ENCODE results near the gene PIP4K2B.

Gene PIP4K2B

GRCh38 chr17:38815576-38816193, 16.3 kb upstream of the PIP4K2B start:
- CTCF ChIA-PET = interaction anchor here (0.7 to 0.8 kb wide), 2 partner anchors 69 to 345 kb away, joined by 3 to 8 read pairs; no protein-coding TSS in a partner anchor
- no peak overlapping the region for H3K27ac ChIP-seq
- no peak for TF ChIP-seq CTCF (conservative IDR thresholded peaks at IDR 0.05; ENCODE audit: low read depth)

GRCh38 chr17:38809828-38810227, 10.5 kb upstream of the PIP4K2B start:
- H3K27ac ChIP-seq = no peak overlapping the region
- DNase-seq (ENCODE audit: low spot score) = no peak
- ChIA-PET POLR2A (ENCODE audit: low non-redundant PET) (no interaction called here), CTCF (interaction anchor here (0.5 to 0.6 kb wide), 2 partner anchors 8 to 87 kb away, joined by 4 to 6 read pairs; no protein-coding TSS in a partner anchor)
- no peak for TF ChIP-seq CTCF (conservative IDR thresholded peaks at IDR 0.05; ENCODE audit: low read depth)

More at GRCh38 chr17:38815576-38816193, 16.3 kb upstream of the PIP4K2B start:
- DNase-seq (ENCODE audit: low spot score) = peak; percentile 45
- POLR2A ChIA-PET (ENCODE audit: low non-redundant PET) = no interaction called here

- ChIA-PET CTCF (interaction anchor here (0.7 kb wide), 1 partner anchor 123 kb away, joined by 3 read pairs; no protein-coding TSS in a partner anchor), POLR2A (ENCODE audit: low non-redundant PET) (no interaction called here)
- no peak for TF ChIP-seq CTCF (conservative IDR thresholded peaks at IDR 0.05; ENCODE audit: low read depth)
- peak overlapping the region; percentile 97 for H3K27ac ChIP-seq
- no peak for DNase-seq (ENCODE audit: low spot score)
Observed at GRCh38 chr17:38800237-38800760, 943 bp upstream of the PIP4K2B start.

- no peak for TF ChIP-seq CTCF (conservative IDR thresholded peaks at IDR 0.05; ENCODE audit: low read depth)
- ChIA-PET CTCF (no interaction called here), POLR2A (ENCODE audit: low non-redundant PET) (no interaction called here)
- peak; percentile 48 for DNase-seq (ENCODE audit: low spot score)
- peak overlapping the region; percentile 97 for H3K27ac ChIP-seq
Observed at GRCh38 chr17:38798614-38799500, 499 bp downstream of the PIP4K2B start.

- no peak for DNase-seq (ENCODE audit: low spot score)
- POLR2A ChIA-PET (ENCODE audit: low non-redundant PET) = no interaction called here
- no peak overlapping the region for H3K27ac ChIP-seq
- CTCF ChIA-PET = interaction anchor here (0.5 kb wide), 1 partner anchor 908 kb away, joined by 4 read pairs; no protein-coding TSS in a partner anchor
- TF ChIP-seq CTCF (conservative IDR thresholded peaks at IDR 0.05; ENCODE audit: low read depth) = no peak
Observed at GRCh38 chr17:38797828-38798227, 1.5 kb downstream of the PIP4K2B start.

- H3K27ac ChIP-seq = no peak overlapping the region
- TF ChIP-seq CTCF (conservative IDR thresholded peaks at IDR 0.05; ENCODE audit: low read depth) = no peak
- CTCF ChIA-PET = no interaction called here
- DNase-seq (ENCODE audit: low spot score) = no peak
- POLR2A ChIA-PET (ENCODE audit: low non-redundant PET) = no interaction called here
Observed at GRCh38 chr17:38797158-38797490, 2.2 kb downstream of the PIP4K2B start.
